GM03348 (cell line): ENCODE measurements around the gene NANOS2.
"Not testable (repeated sequence)": the region's sequence is repeated elsewhere in the genome, so short reads cannot be mapped to it uniquely, and the experiment has no call there.

Experiments
- DNase-seq: peaks from one replicate; pipeline ENCODE4 v3.0.0; 2012; ENCODE audit warnings: low spot score

The NANOS2 gene

GRCh38 chr19:45927565-45928261, 13.1 kb upstream of the NANOS2 start:
- peak; percentile 97 for DNase-seq

- no peak for DNase-seq
Observed at GRCh38 chr19:45924891-45925447, 10.4 kb upstream of the NANOS2 start.

GRCh38 chr19:45922281-45922680, 7.7 kb upstream of the NANOS2 start:
- no peak for DNase-seq

GRCh38 chr19:45920458-45920857, 5.9 kb upstream of the NANOS2 start:
- no peak for DNase-seq

- no peak for DNase-seq
Observed at GRCh38 chr19:45919678-45920077, 5.1 kb upstream of the NANOS2 start.

- no peak for DNase-seq
Observed at GRCh38 chr19:45918721-45919120, 4.1 kb upstream of the NANOS2 start.

GRCh38 chr19:45917421-45918091, 3.0 kb upstream of the NANOS2 start:
- no peak for DNase-seq

GRCh38 chr19:45911291-45911690, 3.3 kb downstream of the NANOS2 start:
- no peak for DNase-seq

GRCh38 chr19:45908956-45909355, 5.6 kb downstream of the NANOS2 start:
- DNase-seq: no peak

GRCh38 chr19:45906221-45906620, 8.4 kb downstream of the NANOS2 start:
- DNase-seq: no peak

- no peak for DNase-seq
Observed at GRCh38 chr19:45905011-45905410, 9.6 kb downstream of the NANOS2 start.

- DNase-seq: peak; percentile 100
Observed at GRCh38 chr19:45902651-45903625, 11.6 kb downstream of the NANOS2 start.

GRCh38 chr19:45901912-45902650, 12.5 kb downstream of the NANOS2 start, which contains the start of gene MYPOP:
TSS of gene MYPOP (minus strand) at chr19:45902613. CDS start at chr19:45901773, 840 bp downstream.
- DNase-seq: no peak

GRCh38 chr19:45901432-45901911, 13.1 kb downstream of the NANOS2 start:
- DNase-seq: peak; percentile 62

- DNase-seq: no peak
Observed at GRCh38 chr19:45900738-45901431, 13.7 kb downstream of the NANOS2 start.

GRCh38 chr19:45899919-45900589, 14.5 kb downstream of the NANOS2 start:
- no peak for DNase-seq

- no peak for DNase-seq
Observed at GRCh38 chr19:45899253-45899652, 15.3 kb downstream of the NANOS2 start.

GRCh38 chr19:45897261-45897812, 17.2 kb downstream of the NANOS2 start:
- DNase-seq: no peak

GRCh38 chr19:45895983-45896599, 18.5 kb downstream of the NANOS2 start:
- not testable (repeated sequence) for DNase-seq
